ENCODE results near the gene SLC9A6.

Gene SLC9A6

GRCh38 chrX:136031626-136032025 is 46.4 kb downstream of the SLC9A6 start:
- no peaks in the 10 kb centered on the region for H3K36me3 ChIP-seq (replicated peaks; ENCODE audit: low read depth, low read length)
- H3K9me3 ChIP-seq (ENCODE audit: insufficient read depth, low read length): no peaks in the 10 kb centered on the region
- H4K20me1 ChIP-seq (ENCODE audit: insufficient read depth, low read length): no peaks in the 10 kb centered on the region
- H3K4me3 ChIP-seq (ENCODE audit: low read length): no peak overlapping the region
- H3K4me1 ChIP-seq (ENCODE audit: low read length): no peaks in the 10 kb centered on the region
- H3K79me2 ChIP-seq (ENCODE audit: low read length): no peaks in the 10 kb centered on the region
- H2AFZ ChIP-seq (ENCODE audit: low read depth, low read length): no peak overlapping the region
- H3K27ac ChIP-seq (ENCODE audit: low read length): no peak overlapping the region
- TF ChIP-seq EZH2phosphoT487 (IDR thresholded peaks at IDR 0.05; ENCODE audit: low read depth) (no peak), CTCF (IDR thresholded peaks at IDR 0.05; ENCODE audit: low read depth, low read length) (no peak)
- H3K4me2 ChIP-seq (ENCODE audit: low read length): no peak overlapping the region
- H3K9ac ChIP-seq (ENCODE audit: low read length): no peak overlapping the region
- H3K27me3 ChIP-seq (ENCODE audit: low read depth, low read length): no peaks in the 10 kb centered on the region

- Histone ChIP-seq H3K4me2 (ENCODE audit: low read length) (no peak overlapping the region), H3K4me1 (ENCODE audit: low read length) (no peaks in the 10 kb centered on the region), H3K9ac (ENCODE audit: low read length) (no peak overlapping the region), H3K27me3 (ENCODE audit: low read depth, low read length) (no peaks in the 10 kb centered on the region), H3K79me2 (ENCODE audit: low read length) (no peaks in the 10 kb centered on the region), H3K4me3 (ENCODE audit: low read length) (no peak overlapping the region), H3K27ac (ENCODE audit: low read length) (no peak overlapping the region), H4K20me1 (ENCODE audit: insufficient read depth, low read length) (no peaks in the 10 kb centered on the region), H2AFZ (ENCODE audit: low read depth, low read length) (no peak overlapping the region), H3K36me3 (replicated peaks; ENCODE audit: low read depth, low read length) (no peaks in the 10 kb centered on the region), H3K9me3 (ENCODE audit: insufficient read depth, low read length) (no peaks in the 10 kb centered on the region)
- TF ChIP-seq CTCF (IDR thresholded peaks at IDR 0.05; ENCODE audit: low read depth, low read length): no peak
- no peak for TF ChIP-seq EZH2phosphoT487 (IDR thresholded peaks at IDR 0.05; ENCODE audit: low read depth)
These were observed 47.1 kb downstream of the SLC9A6 start for GRCh38 chrX:136032370-136032769.

GRCh38 chrX:136034668-136035067 is 49.4 kb downstream of the SLC9A6 start:
- H3K9me3 ChIP-seq (ENCODE audit: insufficient read depth, low read length): no peaks in the 10 kb centered on the region
- no peak overlapping the region for H3K27ac ChIP-seq (ENCODE audit: low read length)
- no peaks in the 10 kb centered on the region for H3K79me2 ChIP-seq (ENCODE audit: low read length)
- no peaks in the 10 kb centered on the region for H3K27me3 ChIP-seq (ENCODE audit: low read depth, low read length)
- H3K4me1 ChIP-seq (ENCODE audit: low read length): no peaks in the 10 kb centered on the region
- H2AFZ ChIP-seq (ENCODE audit: low read depth, low read length): no peak overlapping the region
- H3K4me2 ChIP-seq (ENCODE audit: low read length): no peak overlapping the region
- no peaks in the 10 kb centered on the region for H3K36me3 ChIP-seq (replicated peaks; ENCODE audit: low read depth, low read length)
- H4K20me1 ChIP-seq (ENCODE audit: insufficient read depth, low read length): no peaks in the 10 kb centered on the region
- TF ChIP-seq CTCF (IDR thresholded peaks at IDR 0.05; ENCODE audit: low read depth, low read length) (no peak), EZH2phosphoT487 (IDR thresholded peaks at IDR 0.05; ENCODE audit: low read depth) (no peak)
- no peak overlapping the region for H3K9ac ChIP-seq (ENCODE audit: low read length)
- H3K4me3 ChIP-seq (ENCODE audit: low read length): no peak overlapping the region

- Histone ChIP-seq H3K9ac (ENCODE audit: low read length) (no peak overlapping the region), H3K27me3 (ENCODE audit: low read depth, low read length) (no peaks in the 10 kb centered on the region), H4K20me1 (ENCODE audit: insufficient read depth, low read length) (no peaks in the 10 kb centered on the region), H3K36me3 (replicated peaks; ENCODE audit: low read depth, low read length) (no peaks in the 10 kb centered on the region), H3K4me1 (ENCODE audit: low read length) (no peaks in the 10 kb centered on the region), H3K4me3 (ENCODE audit: low read length) (no peak overlapping the region), H2AFZ (ENCODE audit: low read depth, low read length) (no peak overlapping the region), H3K79me2 (ENCODE audit: low read length) (no peaks in the 10 kb centered on the region), H3K9me3 (ENCODE audit: insufficient read depth, low read length) (no peaks in the 10 kb centered on the region), H3K4me2 (ENCODE audit: low read length) (no peak overlapping the region), H3K27ac (ENCODE audit: low read length) (no peak overlapping the region)
- TF ChIP-seq EZH2phosphoT487 (IDR thresholded peaks at IDR 0.05; ENCODE audit: low read depth) (no peak), CTCF (IDR thresholded peaks at IDR 0.05; ENCODE audit: low read depth, low read length) (no peak)
These were observed 50.4 kb downstream of the SLC9A6 start for GRCh38 chrX:136035663-136036062.
